Measurements from ENCODE around the gene FAM241A.

- TF ChIP-seq, protein P1, sequence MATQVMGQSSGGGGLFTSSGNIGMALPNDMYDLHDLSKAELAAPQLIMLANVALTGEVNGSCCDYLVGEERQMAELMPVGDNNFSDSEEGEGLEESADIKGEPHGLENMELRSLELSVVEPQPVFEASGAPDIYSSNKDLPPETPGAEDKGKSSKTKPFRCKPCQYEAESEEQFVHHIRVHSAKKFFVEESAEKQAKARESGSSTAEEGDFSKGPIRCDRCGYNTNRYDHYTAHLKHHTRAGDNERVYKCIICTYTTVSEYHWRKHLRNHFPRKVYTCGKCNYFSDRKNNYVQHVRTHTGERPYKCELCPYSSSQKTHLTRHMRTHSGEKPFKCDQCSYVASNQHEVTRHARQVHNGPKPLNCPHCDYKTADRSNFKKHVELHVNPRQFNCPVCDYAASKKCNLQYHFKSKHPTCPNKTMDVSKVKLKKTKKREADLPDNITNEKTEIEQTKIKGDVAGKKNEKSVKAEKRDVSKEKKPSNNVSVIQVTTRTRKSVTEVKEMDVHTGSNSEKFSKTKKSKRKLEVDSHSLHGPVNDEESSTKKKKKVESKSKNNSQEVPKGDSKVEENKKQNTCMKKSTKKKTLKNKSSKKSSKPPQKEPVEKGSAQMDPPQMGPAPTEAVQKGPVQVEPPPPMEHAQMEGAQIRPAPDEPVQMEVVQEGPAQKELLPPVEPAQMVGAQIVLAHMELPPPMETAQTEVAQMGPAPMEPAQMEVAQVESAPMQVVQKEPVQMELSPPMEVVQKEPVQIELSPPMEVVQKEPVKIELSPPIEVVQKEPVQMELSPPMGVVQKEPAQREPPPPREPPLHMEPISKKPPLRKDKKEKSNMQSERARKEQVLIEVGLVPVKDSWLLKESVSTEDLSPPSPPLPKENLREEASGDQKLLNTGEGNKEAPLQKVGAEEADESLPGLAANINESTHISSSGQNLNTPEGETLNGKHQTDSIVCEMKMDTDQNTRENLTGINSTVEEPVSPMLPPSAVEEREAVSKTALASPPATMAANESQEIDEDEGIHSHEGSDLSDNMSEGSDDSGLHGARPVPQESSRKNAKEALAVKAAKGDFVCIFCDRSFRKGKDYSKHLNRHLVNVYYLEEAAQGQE (IDR thresholded peaks at IDR 0.05; ENCODE audit: insufficient read depth in 1 of 2, low read depth in 2 of 2, low read length in 1 of 2) = no peak
- TF ChIP-seq, protein P2, sequence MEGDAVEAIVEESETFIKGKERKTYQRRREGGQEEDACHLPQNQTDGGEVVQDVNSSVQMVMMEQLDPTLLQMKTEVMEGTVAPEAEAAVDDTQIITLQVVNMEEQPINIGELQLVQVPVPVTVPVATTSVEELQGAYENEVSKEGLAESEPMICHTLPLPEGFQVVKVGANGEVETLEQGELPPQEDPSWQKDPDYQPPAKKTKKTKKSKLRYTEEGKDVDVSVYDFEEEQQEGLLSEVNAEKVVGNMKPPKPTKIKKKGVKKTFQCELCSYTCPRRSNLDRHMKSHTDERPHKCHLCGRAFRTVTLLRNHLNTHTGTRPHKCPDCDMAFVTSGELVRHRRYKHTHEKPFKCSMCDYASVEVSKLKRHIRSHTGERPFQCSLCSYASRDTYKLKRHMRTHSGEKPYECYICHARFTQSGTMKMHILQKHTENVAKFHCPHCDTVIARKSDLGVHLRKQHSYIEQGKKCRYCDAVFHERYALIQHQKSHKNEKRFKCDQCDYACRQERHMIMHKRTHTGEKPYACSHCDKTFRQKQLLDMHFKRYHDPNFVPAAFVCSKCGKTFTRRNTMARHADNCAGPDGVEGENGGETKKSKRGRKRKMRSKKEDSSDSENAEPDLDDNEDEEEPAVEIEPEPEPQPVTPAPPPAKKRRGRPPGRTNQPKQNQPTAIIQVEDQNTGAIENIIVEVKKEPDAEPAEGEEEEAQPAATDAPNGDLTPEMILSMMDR (IDR thresholded peaks at IDR 0.05) = no peak
Observed at GRCh38 chr4:112114452-112114851, 30.8 kb upstream of the FAM241A start.

All from Panc1 (cell line).